ENCODE data around the gene TTC23. TPM values are rescaled to one million over a fixed set of nuclear protein-coding genes. Genes with fewer than 3 reads are reported as not detected.

The TTC23 gene
- total RNA-seq, 1 donor from 2014 or later, result 23.1 TPM

- TF ChIP-seq CTCF (IDR thresholded peaks at IDR 0.05), result no peak
- H3K9me3 Mint-ChIP-seq (ENCODE audit: unreplicated experiment), result no peaks in the 10 kb centered on the region
- DNase-seq (ENCODE audit: extremely low spot score, unreplicated experiment), result no peak
- H3K27ac Mint-ChIP-seq (ENCODE audit: unreplicated experiment), result no peak overlapping the region
- H3K27me3 Mint-ChIP-seq (ENCODE audit: unreplicated experiment), result no peaks in the 10 kb centered on the region
- peaks cover 9% of the 10 kb centered on the region for H3K36me3 Mint-ChIP-seq (ENCODE audit: unreplicated experiment)
- H3K4me1 Mint-ChIP-seq (ENCODE audit: unreplicated experiment), result peaks cover 4% of the 10 kb centered on the region
- H3K4me3 Mint-ChIP-seq (ENCODE audit: unreplicated experiment), result no peak overlapping the region
Observed at GRCh38 chr15:99264125-99264524, 14.7 kb upstream of the TTC23 start.

- peaks cover 21% of the 10 kb centered on the region for H3K4me1 Mint-ChIP-seq (ENCODE audit: unreplicated experiment)
- no peaks in the 10 kb centered on the region for H3K27me3 Mint-ChIP-seq (ENCODE audit: unreplicated experiment)
- no peak overlapping the region for H3K27ac Mint-ChIP-seq (ENCODE audit: unreplicated experiment)
- no peak overlapping the region for H3K4me3 Mint-ChIP-seq (ENCODE audit: unreplicated experiment)
- no peak for TF ChIP-seq CTCF (IDR thresholded peaks at IDR 0.05)
- H3K9me3 Mint-ChIP-seq (ENCODE audit: unreplicated experiment), result no peaks in the 10 kb centered on the region
- peaks cover 15% of the 10 kb centered on the region for H3K36me3 Mint-ChIP-seq (ENCODE audit: unreplicated experiment)
- DNase-seq (ENCODE audit: extremely low spot score, unreplicated experiment), result no peak
Observed at GRCh38 chr15:99257107-99257750, 7.8 kb upstream of the TTC23 start.

- Mint-ChIP-seq H3K4me3 (ENCODE audit: unreplicated experiment) (no peak overlapping the region), H3K27ac (ENCODE audit: unreplicated experiment) (no peak overlapping the region), H3K27me3 (ENCODE audit: unreplicated experiment) (no peaks in the 10 kb centered on the region), H3K9me3 (ENCODE audit: unreplicated experiment) (no peaks in the 10 kb centered on the region), H3K36me3 (ENCODE audit: unreplicated experiment) (peaks cover 15% of the 10 kb centered on the region), H3K4me1 (ENCODE audit: unreplicated experiment) (peaks cover 32% of the 10 kb centered on the region)
- TF ChIP-seq CTCF (IDR thresholded peaks at IDR 0.05), result no peak
- no peak for DNase-seq (ENCODE audit: extremely low spot score, unreplicated experiment)
Observed at GRCh38 chr15:99253381-99254090, 4.2 kb upstream of the TTC23 start.

- Mint-ChIP-seq H3K4me3 (ENCODE audit: unreplicated experiment) (peak overlapping the region; percentile 79), H3K4me1 (ENCODE audit: unreplicated experiment) (peaks cover 34% of the 10 kb centered on the region), H3K9me3 (ENCODE audit: unreplicated experiment) (no peaks in the 10 kb centered on the region), H3K36me3 (ENCODE audit: unreplicated experiment) (peaks cover 8% of the 10 kb centered on the region), H3K27me3 (ENCODE audit: unreplicated experiment) (no peaks in the 10 kb centered on the region), H3K27ac (ENCODE audit: unreplicated experiment) (no peak overlapping the region)
- TF ChIP-seq CTCF (IDR thresholded peaks at IDR 0.05), result no peak
- DNase-seq (ENCODE audit: extremely low spot score, unreplicated experiment), result no peak
Observed at GRCh38 chr15:99252326-99252725, 2.9 kb upstream of the TTC23 start.
